ENCODE measurements around the gene EPHB1. TPM values are rescaled to one million over a fixed set of nuclear protein-coding genes. Genes with fewer than 3 reads are reported as not detected.

The EPHB1 gene
- total RNA-seq, 1 experiment from 2014 or later, result 0.73 TPM

DNA sequence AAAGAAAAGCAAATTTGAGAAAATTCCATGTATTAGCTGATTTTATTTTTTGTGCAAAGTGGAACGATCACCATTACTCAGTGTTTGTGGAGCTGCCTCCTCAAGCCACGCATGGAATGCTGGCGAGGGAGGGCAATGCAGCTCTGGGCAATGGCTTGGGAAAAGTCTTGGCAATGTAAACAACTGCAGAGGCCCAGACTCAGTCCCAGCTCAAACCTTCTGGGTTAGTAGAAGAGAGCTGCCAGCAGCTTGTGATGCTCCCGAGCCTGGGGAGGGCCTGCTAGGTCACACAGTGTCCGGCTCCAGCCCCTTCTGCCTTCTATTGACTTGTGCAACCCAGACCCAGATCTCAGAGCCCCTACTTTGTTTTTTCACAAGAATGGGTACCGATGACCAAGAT is 4.3 kb downstream of the EPHB1 start:
- Mint-ChIP-seq H3K4me1 (ENCODE audit: low read depth, unreplicated experiment) (peaks cover 13% of the 10 kb centered on the region), H3K4me3 (ENCODE audit: low read depth, unreplicated experiment) (no peak overlapping the region), H3K36me3 (ENCODE audit: insufficient read depth, unreplicated experiment) (peaks cover 11% of the 10 kb centered on the region), H3K27me3 (ENCODE audit: unreplicated experiment) (peaks cover 88% of the 10 kb centered on the region), H3K27ac (ENCODE audit: unreplicated experiment) (no peak overlapping the region), H3K9me3 (ENCODE audit: low read depth, unreplicated experiment) (no peaks in the 10 kb centered on the region)
- intact Hi-C loops (cut with micrococcal nuclease; ENCODE audit: unreplicated experiment), result no loop called here
- no peak for DNase-seq
- CTCF ChIA-PET, result no interaction called here
- BruUV-seq (replicated peaks), result no TSS peak
- TF ChIP-seq CTCF (IDR thresholded peaks at IDR 0.05; ENCODE audit: unreplicated experiment), result no peak

GRCh38 chr3:134801204-134801958 is 6.3 kb downstream of the EPHB1 start:
- Mint-ChIP-seq H3K27me3 (ENCODE audit: unreplicated experiment) (peaks cover 94% of the 10 kb centered on the region), H3K4me3 (ENCODE audit: low read depth, unreplicated experiment) (no peak overlapping the region)
- CTCF ChIA-PET, result no interaction called here

DNA sequence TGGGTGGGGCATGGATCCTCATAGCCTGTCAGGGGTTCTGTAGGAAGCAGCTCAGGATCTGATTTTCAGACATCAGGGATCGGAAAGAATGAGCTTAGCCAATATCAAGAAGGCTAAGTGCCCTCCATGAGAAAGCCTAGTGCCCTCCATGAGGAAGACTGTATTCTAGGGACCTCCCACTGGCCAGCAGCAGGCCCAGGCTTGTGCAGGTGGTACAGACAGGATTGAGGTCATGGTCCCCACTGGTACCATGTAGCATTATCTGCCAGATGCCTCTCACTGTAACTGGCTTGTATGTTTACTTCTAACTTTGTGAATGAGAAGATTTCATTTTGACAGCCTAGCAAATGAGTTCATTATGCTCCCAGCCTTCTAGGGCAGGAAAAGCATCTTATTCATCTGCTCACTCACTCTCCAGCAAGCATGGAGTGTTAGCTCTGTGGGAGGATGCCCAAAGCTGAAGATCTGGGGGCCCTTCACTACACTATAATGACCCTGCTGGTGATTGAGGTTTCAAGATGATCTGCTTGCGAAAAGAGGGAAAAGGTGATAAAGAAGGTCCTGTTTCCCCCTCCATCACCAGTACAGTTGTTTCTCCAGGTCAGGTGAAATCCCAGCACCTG is 7.5 kb downstream of the EPHB1 start:
- DNase-seq, result no peak
- TF ChIP-seq CTCF (IDR thresholded peaks at IDR 0.05; ENCODE audit: unreplicated experiment), result no peak
- CTCF ChIA-PET, result interaction anchor here (0.7 kb wide), 1 partner anchor 127 kb away, joined by 3 read pairs; no protein-coding TSS in a partner anchor

More at GRCh38 chr3:134801204-134801958, 6.3 kb downstream of the EPHB1 start:
- no peak for DNase-seq
- Mint-ChIP-seq H3K27ac (ENCODE audit: unreplicated experiment) (no peak overlapping the region), H3K4me1 (ENCODE audit: low read depth, unreplicated experiment) (no peaks in the 10 kb centered on the region), H3K36me3 (ENCODE audit: insufficient read depth, unreplicated experiment) (no peaks in the 10 kb centered on the region), H3K9me3 (ENCODE audit: low read depth, unreplicated experiment) (no peaks in the 10 kb centered on the region)
- intact Hi-C loops (cut with micrococcal nuclease; ENCODE audit: unreplicated experiment), result no loop called here
- BruUV-seq (replicated peaks), result no TSS peak
- TF ChIP-seq CTCF (IDR thresholded peaks at IDR 0.05; ENCODE audit: unreplicated experiment), result no peak

GRCh38 chr3:134803051-134803505 is 8.0 kb downstream of the EPHB1 start:
- CTCF ChIA-PET, result no interaction called here
- Mint-ChIP-seq H3K27me3 (ENCODE audit: unreplicated experiment) (peaks cover 94% of the 10 kb centered on the region), H3K27ac (ENCODE audit: unreplicated experiment) (no peak overlapping the region), H3K9me3 (ENCODE audit: low read depth, unreplicated experiment) (no peaks in the 10 kb centered on the region), H3K36me3 (ENCODE audit: insufficient read depth, unreplicated experiment) (no peaks in the 10 kb centered on the region), H3K4me3 (ENCODE audit: low read depth, unreplicated experiment) (no peak overlapping the region), H3K4me1 (ENCODE audit: low read depth, unreplicated experiment) (no peaks in the 10 kb centered on the region)
- no TSS peak for BruUV-seq (replicated peaks)
- no peak for DNase-seq
- intact Hi-C loops (cut with micrococcal nuclease; ENCODE audit: unreplicated experiment), result no loop called here
- TF ChIP-seq CTCF (IDR thresholded peaks at IDR 0.05; ENCODE audit: unreplicated experiment), result no peak

More for the DNA sequence above, 7.5 kb downstream of the EPHB1 start:
- H3K4me3 Mint-ChIP-seq (ENCODE audit: low read depth, unreplicated experiment), result no peak overlapping the region
- intact Hi-C loops (cut with micrococcal nuclease; ENCODE audit: unreplicated experiment), result no loop called here
- H3K4me1 Mint-ChIP-seq (ENCODE audit: low read depth, unreplicated experiment), result no peaks in the 10 kb centered on the region
- no TSS peak for BruUV-seq (replicated peaks)
- H3K36me3 Mint-ChIP-seq (ENCODE audit: insufficient read depth, unreplicated experiment), result no peaks in the 10 kb centered on the region
- H3K27me3 Mint-ChIP-seq (ENCODE audit: unreplicated experiment), result peaks cover 94% of the 10 kb centered on the region
- H3K27ac Mint-ChIP-seq (ENCODE audit: unreplicated experiment), result no peak overlapping the region
- H3K9me3 Mint-ChIP-seq (ENCODE audit: low read depth, unreplicated experiment), result no peaks in the 10 kb centered on the region

All from Calu3 (cell line).